Measurements from ENCODE around the gene HOXA3.
A peak's percentile ranks its signal among the peaks of the same experiment; 100 is the strongest.

The HOXA3 gene

DNA sequence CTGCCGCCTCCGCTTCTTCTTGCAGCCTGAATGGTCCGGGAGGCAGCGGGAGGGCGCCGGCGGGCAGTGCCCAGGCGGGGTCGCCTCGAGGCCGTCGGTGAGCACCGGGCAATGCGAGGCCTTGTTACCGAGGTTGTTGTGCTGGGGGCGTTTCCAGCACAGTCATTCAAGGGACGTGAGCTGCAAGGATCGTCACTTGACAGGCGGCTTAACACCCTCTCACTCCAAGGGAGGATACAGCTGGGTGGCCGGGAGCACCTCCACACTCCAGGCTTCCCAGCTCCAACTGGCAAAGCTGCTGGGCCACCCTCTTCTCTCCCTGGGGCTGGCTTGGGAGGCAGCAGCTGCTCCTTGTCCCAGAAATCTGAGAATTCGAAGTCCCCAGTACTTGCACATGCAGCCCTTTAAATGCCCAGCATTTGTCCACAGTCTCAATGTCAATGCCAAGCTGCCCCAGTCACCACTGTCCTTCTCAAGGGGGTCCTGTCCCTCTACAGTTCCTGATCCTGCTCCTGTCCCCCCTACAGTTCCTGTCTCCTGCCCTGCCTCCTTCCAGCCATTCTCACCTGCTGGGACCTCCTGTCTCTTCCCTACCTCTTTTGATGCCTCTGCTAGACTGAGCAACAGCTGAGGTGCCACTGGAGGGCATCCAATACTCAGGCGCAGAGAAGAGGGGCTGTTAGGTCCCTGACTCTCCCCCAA, 37.1 kb upstream of the HOXA3 start:
- DNase-seq (ENCODE audit: low spot score) = no peak

DNA sequence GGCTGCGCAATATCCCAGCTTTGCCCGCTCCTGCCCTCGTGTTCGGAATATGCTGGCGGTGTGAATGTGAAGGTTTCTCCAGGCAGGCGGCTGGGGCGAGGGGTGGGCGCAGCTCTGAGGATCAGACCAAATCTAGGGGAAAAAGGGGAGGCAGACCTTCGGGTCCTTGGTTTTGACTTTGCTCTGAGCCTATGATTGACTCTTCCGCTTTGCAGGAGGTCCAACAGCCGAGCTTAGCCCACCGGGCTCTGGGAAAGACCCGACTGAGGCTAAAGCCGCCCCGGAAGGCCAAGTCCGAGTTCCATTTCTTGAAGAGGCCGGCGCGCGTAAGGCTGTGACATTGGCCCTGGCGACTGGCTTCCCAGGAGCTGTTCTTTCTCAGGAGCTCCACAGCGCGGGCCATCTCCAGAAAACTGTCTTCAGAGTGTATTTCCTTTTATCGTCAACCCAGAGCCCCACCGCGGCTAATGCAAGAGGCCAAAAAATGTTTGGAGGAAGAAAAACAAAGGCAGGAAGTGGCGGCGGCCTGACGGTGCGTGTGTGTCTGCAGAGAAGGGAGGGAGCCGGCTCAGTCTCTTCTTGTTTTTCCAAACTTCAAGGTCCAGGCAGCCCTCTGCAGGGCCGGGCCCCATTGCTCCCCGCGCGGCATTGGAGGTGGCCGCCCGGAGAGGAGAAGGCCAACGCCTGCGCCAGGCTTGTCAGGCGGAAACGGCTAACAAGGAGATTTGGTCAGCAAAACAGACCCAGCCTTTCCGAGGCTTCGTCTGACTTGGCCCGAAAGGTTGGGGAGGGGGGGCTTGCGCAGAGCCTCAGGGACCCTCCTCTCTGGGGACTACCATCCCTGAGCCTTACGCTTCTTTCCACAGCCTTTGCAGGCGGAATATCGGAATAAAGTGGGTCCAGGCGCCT, 36.3 kb upstream of the HOXA3 start:
- no peak for DNase-seq (ENCODE audit: low spot score)

DNA sequence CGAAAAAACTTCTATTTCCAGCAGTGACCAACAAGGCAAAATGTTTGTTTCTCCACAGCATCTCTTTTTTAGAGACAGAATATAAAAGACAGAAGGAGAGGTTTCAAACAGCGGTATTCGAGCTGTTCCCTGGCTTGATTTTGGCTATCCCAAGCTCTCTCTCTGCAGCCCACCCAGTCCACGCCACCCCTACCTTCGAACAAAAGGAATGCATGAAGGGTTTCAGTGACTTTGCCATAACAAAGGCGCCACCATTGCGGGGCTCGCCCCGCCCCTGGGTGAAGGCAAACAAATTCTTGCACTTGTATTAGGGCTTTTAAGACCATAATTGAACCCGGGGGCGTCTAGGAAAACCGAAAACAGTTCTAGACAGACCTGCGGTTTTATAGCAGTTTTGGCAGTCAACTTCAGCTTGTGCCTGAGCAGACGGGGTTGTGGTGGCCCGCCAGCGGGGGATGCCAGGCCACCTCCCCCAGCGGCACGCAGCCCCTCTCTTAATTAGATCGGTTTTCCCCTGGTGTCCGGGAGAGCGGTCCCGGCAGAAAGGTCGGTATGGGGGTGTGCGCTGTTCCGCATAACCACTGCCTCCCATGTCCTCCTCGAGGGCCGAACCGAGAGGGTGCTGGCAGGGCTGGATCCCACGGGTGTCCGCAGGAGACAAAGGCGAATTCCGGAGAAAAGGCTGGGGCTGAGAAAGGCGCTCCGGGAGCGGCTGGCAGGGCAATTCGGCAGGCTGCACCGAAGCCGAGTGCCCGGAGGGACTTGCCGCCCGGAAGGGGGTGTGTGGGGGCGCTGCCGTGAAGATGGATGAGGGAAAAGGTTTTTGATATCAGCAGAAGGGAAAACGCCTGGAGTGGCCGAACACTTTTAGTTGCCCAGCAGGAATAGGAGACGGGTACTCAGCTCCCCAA, 35.3 kb upstream of the HOXA3 start:
- no peak for DNase-seq (ENCODE audit: low spot score)

DNA sequence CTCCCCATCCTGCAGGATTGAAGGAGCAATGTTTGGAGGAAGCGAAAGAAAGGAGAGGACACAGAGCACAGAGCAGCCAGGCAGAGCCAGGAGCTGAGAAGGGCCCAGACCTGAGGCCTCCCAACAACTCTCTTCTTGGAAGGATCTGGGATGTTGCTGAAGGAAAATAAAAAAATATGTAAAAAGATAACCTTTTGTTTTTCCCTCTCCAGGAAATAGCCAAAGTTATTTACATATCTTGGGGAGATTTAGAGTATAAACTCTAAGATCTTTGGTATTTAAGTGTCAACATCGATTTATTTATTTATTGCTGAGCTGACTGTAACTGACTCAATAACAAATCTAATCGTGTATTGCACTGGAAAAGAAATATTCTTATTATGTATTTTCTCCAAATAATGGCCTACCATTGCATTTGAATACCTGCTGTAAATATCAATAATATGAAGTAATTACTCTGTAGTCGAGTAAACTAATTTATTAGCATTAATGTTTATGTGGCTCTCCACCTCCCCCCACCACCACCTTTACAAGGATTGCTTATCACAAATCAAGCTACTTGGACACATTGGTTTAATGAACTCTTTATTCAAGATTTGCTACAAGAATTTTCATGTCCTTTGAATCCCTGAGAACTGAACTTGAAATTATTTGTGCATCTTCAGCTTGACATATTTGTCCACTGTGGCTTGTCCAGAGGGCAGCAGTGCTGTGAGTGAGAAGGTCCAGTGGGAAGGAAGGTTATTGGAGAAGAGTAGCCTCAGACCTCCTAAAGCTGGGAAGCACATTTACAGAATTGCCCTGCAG, 34.5 kb upstream of the HOXA3 start:
- DNase-seq (ENCODE audit: low spot score) = no peak

DNA sequence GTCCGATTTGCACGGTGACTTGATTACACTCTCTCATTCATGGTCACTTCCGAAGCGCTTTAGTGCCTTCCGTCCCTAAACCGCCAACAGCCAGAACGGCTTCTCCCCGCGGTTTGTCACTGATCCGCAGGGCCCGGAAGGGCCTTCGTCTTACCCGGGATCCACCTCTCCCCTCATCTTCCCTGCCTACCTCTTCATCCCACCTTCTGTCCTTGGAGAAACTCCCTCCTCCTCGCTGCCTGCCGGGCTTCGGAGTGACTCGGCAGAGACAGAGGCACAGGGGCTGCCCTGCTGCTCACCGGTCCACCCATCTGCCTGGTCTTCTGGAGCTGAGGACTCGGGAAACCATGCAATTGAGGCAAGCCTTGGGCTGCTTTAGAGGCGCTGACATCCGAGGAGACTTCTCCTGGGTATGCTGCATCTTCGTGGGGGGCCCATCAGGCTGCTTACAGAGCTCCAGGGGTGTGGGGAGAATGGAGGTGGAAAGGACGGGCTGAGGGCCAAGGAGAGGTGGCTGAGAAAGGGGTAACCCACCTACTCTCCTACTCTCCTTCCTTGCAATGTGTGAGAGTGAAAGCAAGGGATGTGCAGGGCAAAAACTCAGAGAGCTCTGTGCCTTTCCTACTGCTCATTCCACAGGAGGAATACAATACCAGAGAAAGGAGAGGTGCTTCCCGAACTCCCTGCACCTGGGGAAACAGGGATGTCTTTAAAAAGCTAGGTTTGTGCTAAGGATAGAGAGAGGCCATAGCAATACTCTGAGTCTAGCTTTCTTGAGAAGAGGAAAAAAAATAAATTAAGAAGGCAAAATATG, 33.7 kb upstream of the HOXA3 start:
- DNase-seq (ENCODE audit: low spot score) = no peak

DNA sequence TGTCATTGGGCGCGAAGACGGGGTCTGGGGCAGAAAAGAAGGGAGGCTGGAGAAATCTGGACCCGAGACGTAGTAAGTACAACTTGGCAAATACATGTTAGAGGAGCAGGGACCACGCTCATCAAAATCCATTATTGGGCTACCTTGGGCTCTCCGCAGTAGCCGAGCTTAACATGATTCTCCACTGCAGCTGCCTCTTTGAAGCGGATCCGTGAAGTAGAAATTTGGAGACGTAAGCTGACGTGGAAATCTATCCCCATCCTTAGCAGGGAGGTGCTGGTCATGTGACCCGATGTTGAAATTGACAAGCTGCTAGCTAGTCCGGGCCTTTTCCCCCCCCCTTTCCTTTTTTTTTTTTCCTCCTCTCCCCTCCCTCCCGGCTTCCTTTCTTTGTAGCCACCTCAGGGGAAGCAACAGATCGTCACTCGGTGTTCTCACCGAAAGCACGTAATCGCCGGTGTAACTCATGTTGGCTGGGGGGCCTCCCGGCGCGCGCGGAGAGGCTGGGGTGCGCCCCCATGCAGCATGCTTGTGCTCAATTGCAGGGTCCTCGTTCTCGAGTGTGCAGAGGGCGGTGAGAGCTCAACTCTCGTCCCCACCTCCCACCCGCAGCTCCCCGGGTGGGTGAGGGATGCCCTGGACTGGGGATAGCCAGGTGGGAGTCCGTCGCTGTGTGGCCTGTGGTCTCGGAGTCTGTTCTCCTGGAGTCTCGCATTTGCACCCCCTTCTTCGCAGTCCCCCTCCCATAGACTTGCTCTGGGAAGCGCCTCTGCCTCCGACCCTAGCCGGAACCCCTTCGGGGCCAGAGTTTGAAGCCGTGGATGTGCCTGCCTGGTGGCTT, 32.9 kb upstream of the HOXA3 start, which contains the start of gene HOXA11:
TSS of gene HOXA11 (minus strand) at position 220 of the 841 bp plus-strand sequence. CDS start at position 132, 88 bp downstream.
- no peak for DNase-seq (ENCODE audit: low spot score)

DNA sequence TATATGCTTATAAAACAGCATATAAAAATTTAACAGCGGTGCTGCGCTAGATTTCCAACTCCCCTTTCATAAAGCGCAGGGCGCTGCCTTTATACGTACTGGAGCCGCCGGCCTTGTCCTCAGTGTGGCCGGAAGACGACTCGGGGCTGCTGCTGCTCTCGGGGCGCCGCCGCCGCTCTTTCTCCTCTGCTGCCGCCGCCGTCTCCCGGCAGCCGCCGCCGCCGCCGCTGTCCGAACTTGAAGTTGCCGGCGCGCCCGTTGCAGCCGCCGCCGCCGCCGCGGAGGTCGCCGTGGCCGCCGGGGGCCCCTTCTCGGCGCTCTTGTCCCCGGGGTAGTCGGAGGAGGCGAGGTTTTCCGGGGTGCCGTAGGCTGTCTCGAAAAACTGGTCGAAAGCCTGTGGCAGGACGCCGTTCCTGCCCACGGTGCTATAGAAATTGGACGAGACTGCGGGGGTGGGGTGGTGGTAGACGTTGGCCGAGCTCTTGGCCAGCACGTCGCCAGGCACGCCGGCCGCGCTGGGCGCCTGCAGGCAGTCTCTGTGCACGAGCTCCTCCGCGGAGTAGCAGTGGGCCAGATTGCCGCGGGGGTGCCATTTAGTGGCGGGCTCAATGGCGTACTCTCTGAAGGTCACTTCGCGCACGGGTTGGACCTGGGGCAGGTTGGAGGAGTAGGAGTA, 32.1 kb upstream of the HOXA3 start:
- no peak for DNase-seq (ENCODE audit: low spot score)

DNA sequence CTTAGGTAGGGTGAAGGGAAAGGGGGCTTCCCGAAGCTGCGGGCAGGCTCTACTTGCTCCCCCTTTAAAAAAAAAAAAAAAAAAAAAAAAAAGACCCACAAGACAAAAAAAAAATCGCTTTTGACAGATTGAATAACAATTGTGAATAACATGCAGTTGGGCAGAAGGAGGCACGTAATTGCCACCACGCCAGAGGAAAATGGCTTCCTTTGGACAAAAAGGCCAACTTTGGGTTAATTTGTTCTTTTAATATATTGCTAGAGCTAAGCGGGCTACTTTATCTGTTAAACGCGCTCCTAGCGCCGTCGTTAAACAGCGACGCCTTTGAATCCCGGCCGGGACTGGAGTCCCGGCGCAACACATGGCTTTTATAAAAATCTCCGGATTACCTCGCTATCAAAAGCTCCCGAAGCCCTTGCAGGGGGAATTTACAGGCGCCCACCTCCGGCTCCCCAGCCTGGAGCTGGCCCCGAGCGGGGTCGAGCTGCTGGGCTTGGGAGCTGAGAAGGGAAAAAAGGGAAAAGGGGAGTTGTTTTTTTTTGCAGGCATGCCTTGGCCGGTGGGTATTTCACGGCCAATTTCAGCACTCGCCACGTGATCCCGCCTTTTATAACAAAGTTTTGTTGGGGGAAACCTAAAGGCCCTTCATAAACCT, 31.4 kb upstream of the HOXA3 start:
- DNase-seq (ENCODE audit: low spot score) = no peak

DNA sequence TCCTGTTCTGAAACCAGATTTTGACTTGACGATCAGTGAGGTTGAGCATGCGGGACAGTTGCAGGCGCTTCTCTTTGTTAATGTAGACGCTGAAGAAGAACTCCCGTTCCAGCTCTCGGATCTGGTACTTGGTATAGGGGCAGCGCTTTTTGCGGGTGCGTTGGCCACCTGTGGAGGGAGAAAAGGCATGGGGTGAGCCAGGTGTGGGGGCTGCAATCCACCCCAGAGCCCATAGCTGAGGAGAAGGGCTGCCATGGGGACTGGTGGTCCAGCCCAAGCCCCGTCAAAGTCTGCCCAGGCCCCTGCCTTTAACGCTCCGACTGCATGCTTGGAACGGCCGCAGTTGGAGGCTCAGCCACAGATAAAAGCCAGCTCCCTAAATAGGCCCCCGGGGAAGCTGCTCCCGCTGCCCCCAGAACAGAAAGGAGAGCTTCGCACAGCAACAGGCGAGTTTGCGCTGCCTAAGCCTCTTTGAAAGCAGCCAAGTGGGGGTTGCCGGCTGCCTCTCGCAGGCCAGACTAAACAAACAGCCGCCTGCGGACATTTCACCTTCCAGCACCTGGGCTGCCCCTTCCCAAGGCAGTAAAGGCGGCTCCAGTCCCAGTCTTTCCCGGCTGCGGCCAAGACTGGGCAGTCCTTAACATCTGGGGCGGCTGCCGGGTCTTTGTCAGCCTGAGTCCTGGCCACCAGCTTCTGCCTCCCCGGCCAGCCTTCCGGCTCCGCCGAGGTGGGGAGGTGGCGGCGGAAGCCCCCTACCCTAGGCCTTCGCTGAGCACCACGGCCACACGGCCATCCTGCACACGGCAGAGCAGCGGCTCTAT, 30.7 kb upstream of the HOXA3 start:
- no peak for DNase-seq (ENCODE audit: low spot score)

DNA sequence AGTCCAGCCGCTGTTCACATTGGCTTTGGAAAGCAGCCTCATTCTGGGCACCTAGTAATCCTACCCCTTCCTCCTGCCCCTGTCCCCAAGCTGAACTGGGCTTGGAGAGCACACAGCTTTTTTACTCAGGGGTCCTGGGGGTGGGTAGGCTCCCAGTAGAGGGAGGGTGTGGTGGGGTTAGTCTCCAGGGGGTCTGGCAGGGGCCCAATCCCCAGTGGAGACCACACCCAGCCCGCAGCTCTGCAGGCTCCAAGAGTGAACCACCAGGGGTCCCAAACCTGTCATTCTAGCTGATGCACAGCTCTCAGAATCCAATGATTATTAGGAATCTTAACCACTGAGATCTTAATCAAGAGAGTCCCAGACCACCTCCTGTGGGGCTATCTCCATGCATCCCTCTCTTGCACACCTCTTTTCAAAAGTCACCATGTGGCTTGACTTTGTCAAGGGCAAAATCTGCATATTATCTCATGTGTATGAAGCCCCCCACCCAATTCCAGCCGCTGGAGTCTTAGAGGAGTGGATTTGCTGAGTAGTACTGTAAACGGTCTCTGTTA, 30.0 kb upstream of the HOXA3 start:
- no peak for DNase-seq (ENCODE audit: low spot score)

DNA sequence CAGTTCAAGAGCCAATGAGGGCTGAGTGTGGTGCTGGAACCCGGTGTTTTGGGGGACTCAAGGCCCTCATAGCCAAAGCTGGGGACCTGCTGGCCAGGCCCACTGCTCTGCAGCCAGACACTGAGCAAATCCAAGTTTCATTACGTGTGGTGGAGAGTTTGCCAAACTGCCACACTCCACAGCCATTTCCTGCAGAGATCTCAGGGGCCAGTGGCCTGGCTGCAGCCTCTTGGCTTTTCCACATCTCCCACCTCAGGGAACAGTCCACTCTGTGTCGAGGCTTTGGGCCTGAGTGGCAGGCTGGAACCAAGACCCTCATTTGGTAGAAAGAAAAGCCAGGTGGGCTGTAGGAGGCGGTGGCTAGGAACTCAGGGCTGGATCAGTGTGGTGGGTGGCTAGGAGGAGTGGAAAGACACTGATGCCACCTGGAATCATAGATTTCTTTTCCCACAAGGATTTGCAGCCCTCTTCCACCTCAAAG, 29.5 kb upstream of the HOXA3 start:
- no peak for DNase-seq (ENCODE audit: low spot score)

DNA sequence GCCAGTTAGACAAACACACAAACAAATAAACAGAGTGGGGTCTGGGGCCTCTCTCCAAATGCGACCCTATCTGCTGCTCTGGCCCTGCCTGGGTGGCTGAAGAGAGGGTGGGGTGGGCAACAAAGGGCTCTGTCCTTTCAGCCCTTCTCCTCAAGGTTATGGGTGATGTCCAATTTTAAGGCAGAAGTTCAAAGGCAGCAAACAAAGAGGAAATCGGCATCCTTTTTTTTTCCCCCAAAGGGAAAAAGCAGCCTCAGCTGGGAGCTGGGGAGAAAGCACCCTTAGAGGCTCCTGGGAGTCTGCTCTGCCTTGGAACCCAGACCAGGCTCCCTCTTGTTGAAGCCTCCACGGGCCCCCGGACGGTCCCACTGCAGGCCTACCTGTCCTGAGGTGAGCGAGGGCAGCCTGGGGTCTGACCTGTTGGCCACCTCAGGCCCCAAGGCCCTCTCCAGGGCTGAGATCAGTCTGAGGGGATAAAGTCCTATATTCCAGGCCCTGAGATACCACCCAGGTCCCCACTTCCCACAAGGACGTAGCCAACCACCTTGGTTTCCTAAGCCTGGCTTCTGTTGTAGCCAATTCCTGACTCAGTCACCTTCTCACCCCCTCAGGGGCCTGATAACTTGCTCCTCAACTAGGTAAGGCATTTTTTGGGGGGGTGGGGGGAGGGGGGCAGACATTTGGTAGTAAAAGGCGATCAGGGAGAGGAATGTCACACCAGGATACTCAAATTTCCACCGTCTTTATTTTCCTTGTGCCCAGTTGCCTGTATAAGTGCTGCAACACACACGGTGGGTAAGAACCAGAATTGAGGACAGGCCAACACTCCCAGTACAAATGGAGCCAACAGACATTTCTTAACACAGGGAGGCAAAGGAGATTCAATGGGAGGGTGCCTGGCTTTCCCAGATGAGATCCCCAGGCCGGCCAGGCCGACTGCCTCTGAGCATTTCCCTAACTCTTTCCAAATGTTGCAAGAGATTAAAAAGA, 28.3 kb upstream of the HOXA3 start:
- DNase-seq (ENCODE audit: low spot score) = no peak

DNA sequence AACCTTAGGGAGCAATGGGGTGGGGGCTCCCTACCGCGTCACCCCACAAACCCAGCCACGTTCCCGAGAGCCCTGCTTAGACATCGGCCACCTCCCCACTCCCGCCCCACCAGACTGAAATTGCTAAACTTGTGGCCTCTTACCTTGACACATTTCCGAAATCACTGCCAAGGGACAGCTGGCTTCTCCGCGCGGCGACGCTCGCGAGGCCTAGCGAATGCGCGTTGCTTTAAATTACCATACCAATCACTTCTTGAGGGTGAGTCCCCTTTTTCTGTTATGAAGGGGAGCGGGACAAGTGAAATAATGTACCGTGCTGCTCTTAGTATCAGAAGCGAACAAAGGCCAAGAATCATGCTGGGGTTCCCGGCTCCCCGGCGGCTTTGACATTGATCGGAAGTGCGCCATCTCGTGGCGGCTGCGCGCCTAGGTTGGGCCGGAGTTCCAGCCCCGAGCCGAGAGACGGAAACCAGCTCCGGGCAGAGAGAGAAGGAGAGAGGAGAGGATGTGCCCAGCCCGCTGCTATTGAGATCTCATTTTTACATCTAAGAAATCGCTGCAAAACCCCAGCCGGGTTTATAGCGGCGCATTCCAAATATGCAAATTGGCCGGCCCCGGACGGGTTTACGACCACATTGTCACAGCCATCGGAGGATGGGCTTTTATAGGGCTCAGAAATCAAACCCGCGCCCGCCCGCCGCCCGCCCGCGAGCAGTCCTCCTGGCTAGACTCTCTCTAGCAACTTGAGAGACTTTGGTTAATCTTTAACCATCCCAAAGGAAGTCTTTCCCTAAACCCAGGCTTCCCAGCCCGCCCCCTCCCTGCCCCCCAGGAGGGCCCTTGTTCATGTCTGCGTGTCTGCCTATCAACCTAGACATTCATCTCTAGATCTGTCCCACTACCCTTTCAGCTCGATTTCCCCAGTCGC, 27.4 kb upstream of the HOXA3 start:
- DNase-seq (ENCODE audit: low spot score) = peak; percentile 60

DNA sequence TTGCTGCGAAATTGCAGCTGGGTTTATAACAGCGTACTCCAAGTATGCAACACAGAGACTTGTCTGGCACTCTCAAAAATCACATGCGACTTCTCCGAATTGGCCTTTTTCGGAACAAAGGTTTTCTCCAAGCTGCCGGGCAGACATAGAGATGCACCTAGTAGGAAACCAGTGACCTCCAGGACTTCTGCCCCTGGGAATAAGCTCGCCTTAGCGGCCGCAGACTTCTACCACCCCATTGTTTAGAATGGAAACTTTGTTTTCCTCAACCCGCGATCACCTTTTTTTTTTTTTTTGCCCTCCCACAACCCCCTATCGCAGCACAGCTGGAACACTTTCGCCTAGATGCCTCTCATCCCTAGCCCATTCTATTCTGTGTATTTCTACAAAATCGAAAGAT, 26.6 kb upstream of the HOXA3 start:
- no peak for DNase-seq (ENCODE audit: low spot score)

DNA sequence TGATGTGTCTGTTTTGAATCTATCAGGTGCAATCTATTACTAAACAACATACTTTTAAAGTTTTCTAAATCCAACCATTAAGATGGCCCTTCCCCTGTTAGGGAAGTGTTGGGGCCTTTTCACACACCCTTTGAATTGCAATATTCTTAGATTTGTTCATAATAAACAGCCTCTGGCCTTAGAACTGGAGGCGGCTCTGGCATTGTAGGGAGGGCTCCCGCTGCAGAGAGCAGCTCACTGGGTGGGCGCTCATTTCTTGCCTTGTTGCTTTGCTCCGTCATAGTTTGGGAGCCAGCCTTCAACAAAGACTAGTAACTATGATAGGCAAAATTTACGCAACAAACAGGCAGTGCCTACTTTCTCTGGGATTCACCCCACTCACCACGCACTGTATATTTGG, 26.0 kb upstream of the HOXA3 start:
- DNase-seq (ENCODE audit: low spot score) = no peak

Data from CD4-positive, alpha-beta T cell treated with Interleukin-15 for 4 hours (primary cell).